K562 (cell line): ENCODE measurements around the gene BIRC5. TPM values are rescaled to one million over a fixed set of nuclear protein-coding genes. Genes with fewer than 3 reads are reported as not detected.

Experiments used
- ATF6 ChIP-seq: sonication (generic); formaldehyde crosslinking; IDR thresholded peaks from 2 replicates; pipeline ENCODE4 v1.4.0; 2020; ENCODE audit warnings: mild to moderate bottlenecking, missing genetic modification reagents
- CHD1 ChIP-seq: fragments of 200-600 bp; sonication (generic); IDR thresholded peaks from one replicate; pipeline ENCODE4 v1.6.1; 2012; ENCODE audit warnings: mild to moderate bottlenecking, moderate library complexity, low read length, inconsistent platforms
- EP400 ChIP-seq: fragments of 450-650 bp; IDR thresholded peaks from 2 replicates; pipeline ENCODE4 v1.6.1; 2017; ENCODE audit warnings: antibody characterized with exemption, mild to moderate bottlenecking, moderate library complexity
- FOXJ2 ChIP-seq: fragments of 200-800 bp; sonication (Bioruptor generic); IDR thresholded peaks from 2 replicates; pipeline ENCODE4 v1.6.1; 2016; ENCODE audit warnings: missing genetic modification characterization, missing compliant biosample characterization
- GATAD2B ChIP-seq: fragments of 450-650 bp; IDR thresholded peaks from 2 replicates; pipeline ENCODE4 v1.6.1; 2017; ENCODE audit warnings: mild to moderate bottlenecking, borderline replicate concordance
- GTF2E2 ChIP-seq: fragments of 200-800 bp; sonication (Bioruptor generic); IDR thresholded peaks from 2 replicates; pipeline ENCODE4 v1.6.1; 2016; ENCODE audit warnings: missing genetic modification characterization, missing compliant biosample characterization
- HDAC2 ChIP-seq: fragments of 450-650 bp; IDR thresholded peaks from 2 replicates; pipeline ENCODE4 v1.6.1; 2016; ENCODE audit warnings: mild to moderate bottlenecking
- HNRNPK ChIP-seq: fragments of 200-400 bp; formaldehyde crosslinking; IDR thresholded peaks from one replicate; pipeline ENCODE4 v1.6.1; 2018; ENCODE audit warnings: mild to moderate bottlenecking, low read depth, low read length; ENCODE audit not compliant: poor library complexity, severe bottlenecking
- LARP7 ChIP-seq: fragments of 450-650 bp; IDR thresholded peaks from 2 replicates; pipeline ENCODE4 v1.6.1; 2016
- LEF1 ChIP-seq: fragments of 450-650 bp; IDR thresholded peaks from 2 replicates; pipeline ENCODE4 v1.6.1; 2016; ENCODE audit warnings: mild to moderate bottlenecking
- MAFG ChIP-seq: fragments of 450-650 bp; conservative IDR thresholded peaks from 2 replicates; pipeline ENCODE4 v1.6.1; 2016; ENCODE audit warnings: missing genetic modification characterization, missing compliant biosample characterization
- NCOA4 ChIP-seq: fragments of 450-650 bp; IDR thresholded peaks from 2 replicates; pipeline ENCODE4 v1.6.1; 2018; ENCODE audit warnings: mild to moderate bottlenecking; ENCODE audit not compliant: partially characterized antibody
- NFE2 ChIP-seq: IDR thresholded peaks from 2 replicates; pipeline ENCODE4 v1.6.1; 2014; ENCODE audit warnings: antibody characterized with exemption, low read depth
- NRF1 ChIP-seq, 2 experiments: fragments of 450-650 bp; IDR thresholded peaks in 1 of 2; conservative IDR thresholded peaks in 1 of 2; 2 replicates each; pipeline ENCODE4 v1.6.1; 2014; ENCODE audit warnings: mild to moderate bottlenecking in 2 of 2
- PHB ChIP-seq: fragments of 250-450 bp; sonication (Bioruptor Pico); IDR thresholded peaks from 2 replicates; pipeline ENCODE4 v1.5.0; 2021
- RFX1 ChIP-seq: fragments of 450-650 bp; IDR thresholded peaks from 2 replicates; pipeline ENCODE4 v1.6.1; 2016; ENCODE audit warnings: mild to moderate bottlenecking, moderate library complexity
- ZBTB2 ChIP-seq: fragments of 450-650 bp; IDR thresholded peaks from 2 replicates; pipeline ENCODE4 v1.6.1; 2016; ENCODE audit warnings: antibody characterized with exemption
- ZC3H4 ChIP-seq: sonication (generic); formaldehyde crosslinking; IDR thresholded peaks from 2 replicates; pipeline ENCODE4 v1.9.0; 2021; ENCODE audit warnings: missing genetic modification reagents, borderline replicate concordance
- ZNF3 ChIP-seq: fragments of 250-450 bp; sonication (Bioruptor Pico); IDR thresholded peaks from 2 replicates; pipeline ENCODE4 v1.5.0; 2021; ENCODE audit warnings: mild to moderate bottlenecking, moderate library complexity
- ZNF592 ChIP-seq: fragments of 450-650 bp; IDR thresholded peaks from 2 replicates; pipeline ENCODE4 v1.6.1; 2017; ENCODE audit warnings: antibody characterized with exemption, mild to moderate bottlenecking
- ZNF696 ChIP-seq: fragments of 250-450 bp; sonication (Bioruptor Pico); conservative IDR thresholded peaks from 2 replicates; pipeline ENCODE4 v1.4.0; 2020; ENCODE audit warnings: mild to moderate bottlenecking, moderate library complexity
- ZNF778 ChIP-seq: fragments of 450-650 bp; formaldehyde crosslinking; IDR thresholded peaks from 2 replicates; pipeline ENCODE4 v1.4.0; 2020; ENCODE audit warnings: mild to moderate bottlenecking, moderate library complexity
- polyA plus RNA-seq, 8 experiments: library from polyadenylated mRNA; depleted of rRNA in 4 of 8; stranded (reverse) in 5 of 8; unstranded in 3 of 8; fragments of >200 nt; fragmentation: Nextera tagmentation in 2 of 8; fragmentation: Illumina TruSeq in 1 of 8; extraction: Ambion mirVana in 2 of 8; extraction: Trizol in 1 of 8; gene quantifications; 2 replicates each; pipeline versions ENCODE4 v1.2.1 to v1.2.3, GENCODE V29; 2011 to 2014; ENCODE audit warnings: inconsistent platforms in 1 of 8, missing spikeins in 1 of 8
- total RNA-seq, 7 experiments: library from RNA; depleted of rRNA in 6 of 7; stranded (reverse); fragments of >200 nt in 6 of 7; fragmentation: Illumina TruSeq in 2 of 7; extraction: Trizol in 2 of 7; gene quantifications; 2 replicates each; pipeline versions ENCODE4 v1.2.1 to v1.2.3, GENCODE V29; 2011 to 2021; ENCODE audit warnings: low replicate concordance in 1 of 7

The BIRC5 gene
- total and polyA plus RNA-seq, 9 of the 15 experiments (the other 6 are each of a cell fraction or from before 2014, with no cell fraction given): 64.4 to 140 (median 101) TPM

- TF ChIP-seq MAFG (peak; percentile 70), NCOA4 (no peak), EP400 (peak; percentile 48), GATAD2B (peak; percentile 67; the same call in 1 of the 2 replicates), LEF1 (no peak; the same call in none of the 2 replicates), LARP7 (no peak), ZNF778 (no peak), PHB (peak; percentile 100), CHD1 (no peak), FOXJ2 (tag) (peak; percentile 69; the same call in 1 of the 2 replicates), GTF2E2 (tag) (peak; percentile 82; the same call in 1 of the 2 replicates), ZNF3 (CRISPR knock-in tag) (peak; percentile 95), NFE2 (no peak; the same call in 1 of the 2 replicates), HDAC2 (no peak), ZNF696 (CRISPR knock-in tag) (peak; percentile 98), ATF6 (CRISPR knock-in tag) (no peak), NRF1 (conservative IDR thresholded peaks at IDR 0.05 in 1 of 2, IDR thresholded peaks at IDR 0.05 in 1 of 2) (0 out of 4 replicates have a peak, but pooled peaks have one; percentile 22 to 29), RFX1 (no peak), ZNF592 (peak; percentile 100), ZBTB2 (peak; percentile 85), HNRNPK (no peak), ZC3H4 (no peak)
Measured at GRCh38 chr17:78272181-78272913, 58.3 kb downstream of the BIRC5 start (continued).
